Lower leg skin (tissue), 4 donors: ENCODE data around the gene CCDC149. TPM values are rescaled to one million over a fixed set of nuclear protein-coding genes. Genes with fewer than 3 reads are reported as not detected.

Experiments
- DNase-seq, 2 donors: peaks; one replicate each; pipeline ENCODE4 v3.0.0-alpha.2; 2019; ENCODE audit warnings: low spot score in 2 of 2
- H3K4me3 ChIP-seq: fragments of 200-600 bp; sonication (generic); 2 replicates; pipeline ENCODE4 v1.5.1; 2017; ENCODE audit warnings: mild to moderate bottlenecking, low read depth; ENCODE audit not compliant: poor library complexity, severe bottlenecking
- POLR2A ChIP-seq, 2 donors: fragments of 450-650 bp; IDR thresholded peaks; one replicate each; pipeline ENCODE4 v1.6.1; 2016 to 2017; ENCODE audit warnings: antibody characterized with exemption in 2 of 2, mild to moderate bottlenecking in 1 of 2, moderate library complexity in 1 of 2
- WGBS, 2 donors: methylation state at CpG; one replicate each; pipeline ENCODE4 v1.1.5; 2018; 5-methylcytosine and 5-hydroxymethylcytosine counted together
- intact Hi-C: fragments of 100-400 bp; cut with DNase I; formaldehyde crosslinking; loops from one replicate; pipeline ENCODE4 v1.15.0; 2023; ENCODE audit warnings: low total_unique reads
- total RNA-seq, 4 donors: library from RNA; depleted of rRNA; stranded (reverse); fragments of >200 nt; gene quantifications; one replicate each; pipeline ENCODE4 v1.1.0, GENCODE V29; 2016
- TF ChIP-seq, protein P1 (sequence below), 3 donors: fragments of 450-650 bp; IDR thresholded peaks; one replicate each; pipeline ENCODE4 v1.5.1; 2016; ENCODE audit warnings: antibody characterized with exemption in 3 of 3, mild to moderate bottlenecking in 3 of 3, moderate library complexity in 2 of 3

Gene CCDC149
- total RNA-seq, 4 donors from 2014 or later = 6.2 to 12.5 (median 11.2) TPM

DNA sequence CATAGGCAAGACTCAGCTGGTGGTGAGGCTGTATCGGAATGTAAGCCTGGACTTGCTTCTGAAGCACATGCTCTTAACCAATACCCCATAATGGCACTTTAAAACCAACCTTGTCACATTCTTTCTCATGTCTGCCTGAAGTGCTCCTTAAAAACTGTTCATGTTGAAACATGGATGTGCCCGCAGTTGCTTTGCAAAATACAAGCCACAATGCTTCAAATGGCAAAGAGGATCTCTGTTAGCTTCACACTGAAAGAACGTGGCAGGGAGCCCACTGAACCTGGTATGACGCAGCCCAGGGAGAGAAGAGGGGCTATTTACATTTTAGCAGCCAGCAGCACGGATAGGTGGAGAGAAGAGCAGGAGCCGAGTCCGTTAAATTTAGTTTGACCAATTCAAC, 88.1 kb downstream of the CCDC149 start:
- WGBS, 2 donors = 49 to 59% methylated on average over 7 of the region's 7 CpGs
- DNase-seq = no peak
- intact Hi-C loops = no loop called here
- no peak overlapping the region for H3K4me3 ChIP-seq
- TF ChIP-seq, protein P1, sequence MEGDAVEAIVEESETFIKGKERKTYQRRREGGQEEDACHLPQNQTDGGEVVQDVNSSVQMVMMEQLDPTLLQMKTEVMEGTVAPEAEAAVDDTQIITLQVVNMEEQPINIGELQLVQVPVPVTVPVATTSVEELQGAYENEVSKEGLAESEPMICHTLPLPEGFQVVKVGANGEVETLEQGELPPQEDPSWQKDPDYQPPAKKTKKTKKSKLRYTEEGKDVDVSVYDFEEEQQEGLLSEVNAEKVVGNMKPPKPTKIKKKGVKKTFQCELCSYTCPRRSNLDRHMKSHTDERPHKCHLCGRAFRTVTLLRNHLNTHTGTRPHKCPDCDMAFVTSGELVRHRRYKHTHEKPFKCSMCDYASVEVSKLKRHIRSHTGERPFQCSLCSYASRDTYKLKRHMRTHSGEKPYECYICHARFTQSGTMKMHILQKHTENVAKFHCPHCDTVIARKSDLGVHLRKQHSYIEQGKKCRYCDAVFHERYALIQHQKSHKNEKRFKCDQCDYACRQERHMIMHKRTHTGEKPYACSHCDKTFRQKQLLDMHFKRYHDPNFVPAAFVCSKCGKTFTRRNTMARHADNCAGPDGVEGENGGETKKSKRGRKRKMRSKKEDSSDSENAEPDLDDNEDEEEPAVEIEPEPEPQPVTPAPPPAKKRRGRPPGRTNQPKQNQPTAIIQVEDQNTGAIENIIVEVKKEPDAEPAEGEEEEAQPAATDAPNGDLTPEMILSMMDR (IDR thresholded peaks at IDR 0.05) = no peak
- TF ChIP-seq POLR2A (IDR thresholded peaks at IDR 0.05) = no peak

DNA sequence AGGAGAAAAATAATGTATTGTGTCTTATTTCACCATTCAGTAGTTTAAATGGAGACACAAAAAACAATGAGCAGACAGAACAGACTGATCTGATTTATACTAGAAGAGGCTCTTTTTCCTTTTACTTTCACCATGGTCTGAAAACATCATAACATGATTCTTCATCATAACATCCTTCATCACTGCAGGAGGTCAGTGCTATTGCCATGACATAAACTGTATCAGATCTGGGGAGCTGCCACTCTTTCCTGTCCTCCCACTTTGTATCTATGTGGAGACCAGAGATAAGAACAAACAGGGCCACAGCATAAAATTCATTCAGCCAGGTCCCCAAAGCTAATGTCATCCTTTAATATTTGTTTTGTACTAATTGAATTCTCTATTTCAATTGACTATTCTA, 92.3 kb downstream of the CCDC149 start:
- H3K4me3 ChIP-seq = no peak overlapping the region
- DNase-seq = no peak
- intact Hi-C loops = no loop called here
- TF ChIP-seq, protein P1 (IDR thresholded peaks at IDR 0.05) = no peak
- no peak for TF ChIP-seq POLR2A (IDR thresholded peaks at IDR 0.05)

DNA sequence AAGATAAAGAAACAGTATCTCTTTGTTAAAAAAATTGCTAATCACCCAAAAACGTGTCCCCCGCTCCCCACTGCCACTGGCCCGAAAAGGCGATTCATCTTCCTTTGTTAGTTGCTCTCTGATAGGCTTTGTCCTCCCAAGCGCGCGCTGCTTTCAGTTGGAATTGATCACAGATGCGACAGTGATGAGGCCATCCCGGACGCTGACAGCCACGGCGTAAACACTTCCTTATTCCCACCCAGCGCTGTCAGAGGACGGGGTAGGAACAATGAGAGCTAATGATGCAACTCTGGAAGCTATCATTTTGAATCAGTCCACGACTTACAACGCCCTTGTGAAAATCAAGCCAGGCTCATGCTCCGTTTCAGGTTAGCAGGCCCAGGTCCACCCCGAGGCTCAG, 96.0 kb downstream of the CCDC149 start:
- intact Hi-C loops = no loop called here
- 81% methylated on average over 17 to 18 of the region's 18 CpGs for WGBS, 2 donors
- no peak for DNase-seq
- TF ChIP-seq, protein P1 (IDR thresholded peaks at IDR 0.05) = no peak
- no peak for TF ChIP-seq POLR2A (IDR thresholded peaks at IDR 0.05)
- H3K4me3 ChIP-seq = no peak overlapping the region

DNA sequence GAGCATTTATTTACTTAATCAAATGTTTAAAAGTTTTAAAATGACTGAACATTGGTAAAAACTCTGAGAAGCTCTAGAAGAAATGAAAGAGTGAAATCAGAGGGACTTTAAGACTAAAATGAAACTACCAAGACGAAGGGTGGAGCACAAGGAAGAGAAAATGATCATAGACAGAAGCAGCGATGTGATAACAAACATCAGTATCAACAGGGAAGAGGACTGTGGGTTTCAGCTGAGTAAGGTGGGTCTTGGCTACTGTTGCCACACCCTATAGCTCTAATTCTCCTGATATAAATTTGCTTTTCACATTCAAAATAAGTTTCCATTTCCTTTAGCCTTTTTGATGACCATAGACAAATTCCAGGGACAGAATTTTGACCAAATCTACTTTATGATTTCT, 99.1 kb downstream of the CCDC149 start:
- 95 to 98% methylated on average over 2 of the region's 2 CpGs for WGBS, 2 donors
- intact Hi-C loops = no loop called here
- H3K4me3 ChIP-seq = no peak overlapping the region
- no peak for DNase-seq
- no peak for TF ChIP-seq POLR2A (IDR thresholded peaks at IDR 0.05)
- TF ChIP-seq, protein P1 (IDR thresholded peaks at IDR 0.05) = no peak

DNA sequence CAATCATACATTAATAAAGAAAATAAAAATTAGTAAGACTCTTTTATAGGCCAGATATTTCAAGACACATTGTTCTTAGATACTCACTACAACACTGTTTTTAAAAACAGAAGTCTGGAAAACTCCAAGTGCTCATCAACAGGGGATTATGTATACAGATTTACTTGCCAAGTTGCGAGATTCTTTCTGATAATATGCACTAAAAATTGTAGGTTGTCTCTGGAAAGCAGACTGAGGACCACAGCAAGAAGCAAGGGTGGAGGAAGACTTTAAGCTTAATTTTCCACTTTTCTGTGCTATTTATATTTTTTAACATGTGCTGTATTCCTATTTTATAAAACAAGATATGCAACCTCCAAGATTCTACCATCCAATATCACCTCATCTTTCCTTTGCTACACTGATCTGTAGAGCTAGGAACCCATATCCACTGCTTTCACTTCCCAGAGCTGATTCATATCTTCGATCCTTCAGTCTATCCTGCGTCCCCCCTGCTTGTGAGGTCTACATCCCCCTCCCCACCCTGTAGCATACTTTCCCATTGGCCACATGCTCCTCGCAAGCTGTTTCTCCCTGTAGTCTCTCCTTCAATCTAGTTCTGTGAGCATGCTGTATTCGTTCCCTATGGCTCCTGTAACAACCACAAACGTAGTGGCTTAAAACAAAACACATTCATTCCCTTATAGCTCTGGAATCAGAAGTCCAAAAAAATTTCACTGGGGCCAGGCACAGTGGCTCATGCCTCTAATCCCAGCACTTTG, 101.8 kb downstream of the CCDC149 start:
- WGBS, 2 donors = 98% methylated on average over 6 of the region's 6 CpGs
- H3K4me3 ChIP-seq = no peak overlapping the region
- TF ChIP-seq, protein P1 (IDR thresholded peaks at IDR 0.05) = no peak
- no peak for TF ChIP-seq POLR2A (IDR thresholded peaks at IDR 0.05)
- intact Hi-C loops = no loop called here
- no peak for DNase-seq
